T-helper 1 cell (primary cell): ENCODE measurements around the gene TRIM60.
"Not testable (repeated sequence)": the region's sequence is repeated elsewhere in the genome, so short reads cannot be mapped to it uniquely, and the experiment has no call there.

Experiments used
- DNase-seq, 5 donors: peaks; one replicate each; pipeline ENCODE4 v3.0.0-alpha.2; 2012 to 2020

Gene TRIM60

GRCh38 chr4:165055601-165056000, 23.8 kb downstream of the TRIM60 start:
- DNase-seq: no peak

- DNase-seq: no peak
These were observed 26.9 kb downstream of the TRIM60 start for GRCh38 chr4:165058666-165059065.

DNA sequence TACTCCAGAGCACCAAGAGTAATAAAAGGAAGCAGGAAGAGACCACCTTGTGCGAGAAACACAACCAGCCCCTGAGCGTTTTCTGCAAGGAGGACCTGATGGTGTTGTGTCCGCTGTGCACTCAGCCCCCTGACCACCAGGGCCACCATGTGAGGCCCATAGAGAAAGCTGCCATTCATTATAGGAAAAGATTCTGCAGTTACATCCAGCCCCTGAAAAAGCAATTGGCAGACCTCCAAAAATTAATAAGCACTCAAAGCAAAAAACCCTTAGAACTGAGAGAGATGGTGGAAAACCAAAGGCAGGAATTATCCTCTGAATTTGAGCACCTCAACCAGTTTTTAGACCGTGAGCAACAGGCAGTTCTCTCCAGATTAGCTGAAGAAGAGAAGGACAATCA, 27.6 kb downstream of the TRIM60 start:
- DNase-seq: no peak

DNA sequence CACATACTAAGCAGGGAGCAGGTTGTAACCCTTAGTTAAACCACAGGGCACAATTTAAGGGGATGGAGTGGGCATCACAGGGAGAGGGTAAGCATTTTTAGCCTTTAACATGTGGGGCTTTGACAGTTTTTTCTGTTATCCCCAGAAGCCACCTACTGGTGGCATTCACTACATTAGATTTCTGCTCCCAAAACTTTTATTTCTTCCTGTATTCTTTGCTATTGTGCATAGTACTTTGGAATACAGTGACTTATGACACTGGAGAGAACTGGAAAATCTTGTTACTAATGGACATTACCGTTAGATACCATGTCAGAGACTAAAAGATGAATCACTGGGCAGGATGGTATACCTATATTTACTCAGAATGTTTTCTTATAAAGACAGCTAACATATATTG, 29.1 kb downstream of the TRIM60 start:
- no peak for DNase-seq

GRCh38 chr4:165070560-165070959, 38.8 kb downstream of the TRIM60 start:
- no peak for DNase-seq

- not testable (repeated sequence) for DNase-seq
These were observed 41.5 kb downstream of the TRIM60 start for GRCh38 chr4:165073346-165073745.

- DNase-seq: no peak
These were observed 45.3 kb downstream of the TRIM60 start for GRCh38 chr4:165077034-165077578.

DNA sequence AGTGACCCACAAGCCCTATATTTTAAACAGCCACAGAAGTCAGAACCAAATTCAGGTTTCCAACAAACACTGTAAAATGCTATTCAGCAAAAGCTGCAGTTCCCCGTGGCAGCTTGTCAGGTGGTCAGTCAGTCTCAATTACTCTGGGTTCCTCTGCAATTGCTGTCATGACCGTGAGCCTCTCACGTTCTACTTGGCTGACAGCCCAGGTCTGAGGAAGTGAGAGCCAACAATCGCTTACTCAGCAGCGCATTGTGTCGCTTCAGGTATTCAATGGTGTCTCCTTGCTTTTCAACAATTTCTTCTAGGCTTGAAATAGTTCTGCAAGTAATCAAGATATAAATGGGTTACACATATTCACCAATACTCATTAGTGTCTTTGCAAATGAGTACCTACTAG, 47.7 kb downstream of the TRIM60 start:
- no peak for DNase-seq

DNA sequence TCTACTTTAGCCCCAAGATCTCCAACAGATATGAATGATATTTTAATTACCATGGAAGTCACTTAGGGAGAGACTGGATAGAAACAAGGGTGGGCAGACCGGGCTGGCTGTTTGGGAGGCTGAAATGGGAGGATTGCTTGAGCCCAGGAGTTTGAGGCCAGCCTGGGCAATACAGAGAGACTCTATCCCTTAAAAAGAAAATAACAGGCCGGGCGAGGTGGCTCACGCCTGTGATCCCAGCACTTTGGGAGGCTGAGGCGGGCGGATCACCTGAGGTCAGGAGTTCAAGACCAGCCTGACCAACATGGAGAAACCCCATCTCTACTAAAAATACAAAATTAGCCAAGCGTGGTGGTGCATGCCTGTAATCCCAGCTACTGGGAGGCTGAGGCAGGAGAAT, 53.0 kb downstream of the TRIM60 start:
- DNase-seq: not testable (repeated sequence)

GRCh38 chr4:165085946-165086345, 54.1 kb downstream of the TRIM60 start:
- DNase-seq: no peak

GRCh38 chr4:165088366-165088765, 56.6 kb downstream of the TRIM60 start:
- no peak for DNase-seq
